Measurements from ENCODE around the gene CYP2C9. TPM values are rescaled to one million over a fixed set of nuclear protein-coding genes. Genes with fewer than 3 reads are reported as not detected.

CYP2C9 gene
- total RNA-seq, 1 donor from 2014 or later = not detected

DNA sequence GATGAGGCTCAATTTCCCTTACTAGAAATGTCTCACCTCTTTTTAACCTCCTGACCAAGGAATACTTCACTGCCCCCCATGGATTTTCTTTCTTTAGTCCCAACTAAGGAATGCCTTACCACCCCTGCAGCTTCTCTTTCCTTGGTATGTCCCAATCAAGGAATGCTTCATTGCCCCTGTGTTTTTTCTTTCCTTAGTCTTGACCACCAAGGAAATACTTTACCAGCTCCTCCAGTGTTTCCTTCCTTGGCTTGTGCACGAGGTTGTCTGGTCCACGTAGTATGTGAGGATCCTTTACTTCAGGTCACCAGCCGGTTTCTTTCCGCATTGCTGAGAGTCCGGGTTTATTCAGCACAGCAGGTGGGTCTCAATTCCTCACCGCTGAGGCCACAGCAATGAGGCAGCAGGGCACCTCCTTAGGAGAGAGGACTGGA, 59.3 kb downstream of the CYP2C9 start:
- Mint-ChIP-seq H3K4me1 (peaks cover 10% of the 10 kb centered on the region), H3K36me3 (no peaks in the 10 kb centered on the region), H3K27me3 (ENCODE audit: insufficient read depth, low read depth) (peaks cover 3% of the 10 kb centered on the region), H3K27ac (no peak overlapping the region), H3K4me3 (no peak overlapping the region), H3K9me3 (no peaks in the 10 kb centered on the region)
- peaks cover 21% of the 10 kb centered on the region for H3K4me1 ChIP-seq
- H3K36me3 ChIP-seq = no peaks in the 10 kb centered on the region
- DNase-seq (ENCODE audit: low spot score) = peak; percentile 76
- no peaks in the 10 kb centered on the region for H3K9me3 ChIP-seq (ENCODE audit: low read depth)
- H2AFZ ChIP-seq (replicated peaks) = peak overlapping the region; percentile 82
- no peaks in the 10 kb centered on the region for H4K20me1 ChIP-seq (ENCODE audit: low read depth)
- H3K27me3 ChIP-seq = no peaks in the 10 kb centered on the region
- no peak overlapping the region for H3K27ac ChIP-seq
- H3K4me2 ChIP-seq = peak overlapping the region; percentile 71
- TF ChIP-seq EZH2 (IDR thresholded peaks at IDR 0.05) = no peak
- TF ChIP-seq, protein P1, sequence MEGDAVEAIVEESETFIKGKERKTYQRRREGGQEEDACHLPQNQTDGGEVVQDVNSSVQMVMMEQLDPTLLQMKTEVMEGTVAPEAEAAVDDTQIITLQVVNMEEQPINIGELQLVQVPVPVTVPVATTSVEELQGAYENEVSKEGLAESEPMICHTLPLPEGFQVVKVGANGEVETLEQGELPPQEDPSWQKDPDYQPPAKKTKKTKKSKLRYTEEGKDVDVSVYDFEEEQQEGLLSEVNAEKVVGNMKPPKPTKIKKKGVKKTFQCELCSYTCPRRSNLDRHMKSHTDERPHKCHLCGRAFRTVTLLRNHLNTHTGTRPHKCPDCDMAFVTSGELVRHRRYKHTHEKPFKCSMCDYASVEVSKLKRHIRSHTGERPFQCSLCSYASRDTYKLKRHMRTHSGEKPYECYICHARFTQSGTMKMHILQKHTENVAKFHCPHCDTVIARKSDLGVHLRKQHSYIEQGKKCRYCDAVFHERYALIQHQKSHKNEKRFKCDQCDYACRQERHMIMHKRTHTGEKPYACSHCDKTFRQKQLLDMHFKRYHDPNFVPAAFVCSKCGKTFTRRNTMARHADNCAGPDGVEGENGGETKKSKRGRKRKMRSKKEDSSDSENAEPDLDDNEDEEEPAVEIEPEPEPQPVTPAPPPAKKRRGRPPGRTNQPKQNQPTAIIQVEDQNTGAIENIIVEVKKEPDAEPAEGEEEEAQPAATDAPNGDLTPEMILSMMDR (IDR thresholded peaks at IDR 0.05) = no peak
- H3K4me3 ChIP-seq = peak overlapping the region; percentile 32
- H3K9ac ChIP-seq = no peak overlapping the region
- peaks cover 13% of the 10 kb centered on the region for H3F3A ChIP-seq (ENCODE audit: low read depth)
- no peaks in the 10 kb centered on the region for H3K79me2 ChIP-seq (ENCODE audit: low read depth)

DNA sequence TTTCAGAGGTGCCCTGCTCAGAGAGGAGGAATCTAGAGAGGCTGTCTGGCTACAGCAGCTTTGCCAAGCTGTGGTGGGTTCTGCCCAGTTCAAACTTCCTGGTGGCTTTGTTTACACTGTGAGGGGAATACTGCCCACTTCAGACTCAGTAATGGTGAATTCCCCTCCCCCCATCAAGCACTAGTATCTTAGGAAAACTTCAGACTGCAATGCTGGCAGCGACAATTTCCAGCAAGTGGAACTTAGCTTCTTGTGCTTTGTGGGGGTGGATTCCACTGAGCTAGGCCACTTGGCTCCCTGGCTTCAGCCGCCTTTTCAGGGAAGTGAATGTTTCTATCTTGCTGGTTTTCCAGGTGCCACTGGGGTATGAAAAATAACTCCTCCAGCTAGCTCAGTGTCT, 88.0 kb downstream of the CYP2C9 start:
- no peak overlapping the region for H3K4me3 Mint-ChIP-seq
- Histone ChIP-seq H3K9ac (no peak overlapping the region), H3K4me2 (no peak overlapping the region), H3K27me3 (no peaks in the 10 kb centered on the region), H3K79me2 (ENCODE audit: low read depth) (no peaks in the 10 kb centered on the region), H3K9me3 (ENCODE audit: low read depth) (no peaks in the 10 kb centered on the region), H4K20me1 (ENCODE audit: low read depth) (no peaks in the 10 kb centered on the region), H2AFZ (replicated peaks) (no peak overlapping the region), H3K4me1 (no peaks in the 10 kb centered on the region), H3K4me3 (no peak overlapping the region), H3F3A (ENCODE audit: low read depth) (no peaks in the 10 kb centered on the region), H3K27ac (no peak overlapping the region), H3K36me3 (no peaks in the 10 kb centered on the region)
- H3K27me3 Mint-ChIP-seq (ENCODE audit: insufficient read depth, low read depth) = peaks cover 9% of the 10 kb centered on the region
- DNase-seq (ENCODE audit: low spot score) = no peak
- TF ChIP-seq, protein P1 (IDR thresholded peaks at IDR 0.05) = no peak
- TF ChIP-seq EZH2 (IDR thresholded peaks at IDR 0.05) (no peak), EZH2phosphoT487 (IDR thresholded peaks at IDR 0.05) (no peak)
- H3K9me3 Mint-ChIP-seq = peaks cover 6% of the 10 kb centered on the region
- no peaks in the 10 kb centered on the region for H3K4me1 Mint-ChIP-seq
- H3K36me3 Mint-ChIP-seq = no peaks in the 10 kb centered on the region
- no peak overlapping the region for H3K27ac Mint-ChIP-seq

- Mint-ChIP-seq H3K4me3 (no peak overlapping the region), H3K36me3 (no peaks in the 10 kb centered on the region), H3K27me3 (ENCODE audit: insufficient read depth, low read depth) (peaks cover 5% of the 10 kb centered on the region), H3K9me3 (no peaks in the 10 kb centered on the region), H3K4me1 (no peaks in the 10 kb centered on the region), H3K27ac (no peak overlapping the region)
- Histone ChIP-seq H4K20me1 (ENCODE audit: low read depth) (no peaks in the 10 kb centered on the region), H3K36me3 (no peaks in the 10 kb centered on the region), H3F3A (ENCODE audit: low read depth) (no peaks in the 10 kb centered on the region), H3K4me3 (no peak overlapping the region), H3K4me2 (no peak overlapping the region), H2AFZ (replicated peaks) (no peak overlapping the region), H3K27ac (no peak overlapping the region), H3K79me2 (ENCODE audit: low read depth) (no peaks in the 10 kb centered on the region), H3K9me3 (ENCODE audit: low read depth) (no peaks in the 10 kb centered on the region), H3K27me3 (no peaks in the 10 kb centered on the region), H3K4me1 (no peaks in the 10 kb centered on the region), H3K9ac (no peak overlapping the region)
- TF ChIP-seq, protein P1 (IDR thresholded peaks at IDR 0.05) = no peak
- TF ChIP-seq EZH2phosphoT487 (IDR thresholded peaks at IDR 0.05) (no peak), EZH2 (IDR thresholded peaks at IDR 0.05) (no peak)
- DNase-seq (ENCODE audit: low spot score) = no peak
Measured at GRCh38 chr10:95031656-95032055, 93.2 kb downstream of the CYP2C9 start.

Data from neural progenitor cell (in vitro differentiated cells).